HepG2 (cell line): ENCODE data around the gene PRDX5. TPM values are rescaled to one million over a fixed set of nuclear protein-coding genes. Genes with fewer than 3 reads are reported as not detected.

ENCODE experiments used
- GABPA ChIP-seq, 2 experiments: IDR thresholded peaks; 2 replicates each; pipeline ENCODE4 v1.6.1; 2011 to 2016; ENCODE audit warnings: low read depth in 2 of 2, low read length in 1 of 2, missing biosample characterization in 1 of 2, missing genetic modification characterization in 1 of 2
- KDM2A ChIP-seq: sonication (generic); formaldehyde crosslinking; IDR thresholded peaks from 2 replicates; pipeline ENCODE4 v1.4.0; 2020; ENCODE audit warnings: low read depth, missing genetic modification reagents, borderline replicate concordance
- MTF2 ChIP-seq: sonication (generic); formaldehyde crosslinking; IDR thresholded peaks from 2 replicates; pipeline ENCODE4 v1.5.0; 2020; ENCODE audit warnings: missing genetic modification reagents, borderline replicate concordance
- PCBP1 ChIP-seq: fragments of 200-400 bp; formaldehyde crosslinking; IDR thresholded peaks from 2 replicates; pipeline ENCODE4 v1.6.1; 2017; ENCODE audit warnings: mild to moderate bottlenecking, low read depth, low read length, borderline replicate concordance
- STAG1 ChIP-seq: sonication (generic); formaldehyde crosslinking; IDR thresholded peaks from 2 replicates; pipeline ENCODE4 v1.4.0; 2020; ENCODE audit warnings: missing genetic modification reagents
- TAF15 ChIP-seq: fragments of 200-400 bp; formaldehyde crosslinking; IDR thresholded peaks from one replicate; pipeline ENCODE4 v1.6.1; 2018; ENCODE audit warnings: mild to moderate bottlenecking, low read depth, low read length; ENCODE audit not compliant: poor library complexity, severe bottlenecking
- TP53 ChIP-seq: sonication (generic); formaldehyde crosslinking; conservative IDR thresholded peaks from 2 replicates; pipeline ENCODE4 v1.4.0; 2020; ENCODE audit warnings: missing genetic modification reagents
- WIZ ChIP-seq: sonication (generic); formaldehyde crosslinking; IDR thresholded peaks from 2 replicates; pipeline ENCODE4 v1.5.1; 2020; ENCODE audit warnings: mild to moderate bottlenecking, missing genetic modification reagents
- ZFY ChIP-seq: sonication (generic); formaldehyde crosslinking; IDR thresholded peaks from 2 replicates; pipeline ENCODE4 v1.4.0; 2020; ENCODE audit warnings: missing genetic modification reagents
- ZNF143 ChIP-seq: sonication (generic); formaldehyde crosslinking; IDR thresholded peaks from 2 replicates; pipeline ENCODE4 v1.4.0; 2020; ENCODE audit warnings: missing genetic modification reagents
- ZNF331 ChIP-seq: sonication (generic); formaldehyde crosslinking; IDR thresholded peaks from 2 replicates; pipeline ENCODE4 v1.4.0; 2020; ENCODE audit warnings: missing genetic modification reagents
- ZNF441 ChIP-seq: sonication (generic); formaldehyde crosslinking; IDR thresholded peaks from 2 replicates; pipeline ENCODE4 v1.7.0; 2021; ENCODE audit warnings: missing genetic modification reagents, borderline replicate concordance
- ZNF468 ChIP-seq: sonication (generic); formaldehyde crosslinking; IDR thresholded peaks from 2 replicates; pipeline ENCODE4 v1.8.0; 2022; ENCODE audit warnings: mild to moderate bottlenecking, moderate library complexity, missing genetic modification reagents
- ZNF703 ChIP-seq: sonication (generic); formaldehyde crosslinking; IDR thresholded peaks from 2 replicates; pipeline ENCODE4 v1.5.1; 2020; ENCODE audit warnings: missing genetic modification reagents, mild to moderate bottlenecking, moderate library complexity, borderline replicate concordance
- ZNF775 ChIP-seq: sonication (generic); formaldehyde crosslinking; IDR thresholded peaks from 2 replicates; pipeline ENCODE4 v1.4.0; 2020; ENCODE audit warnings: missing genetic modification reagents, mild to moderate bottlenecking, moderate library complexity, borderline replicate concordance
- polyA plus RNA-seq, 8 experiments: library from polyadenylated mRNA; depleted of rRNA in 3 of 8; stranded (reverse) in 7 of 8; unstranded in 1 of 8; fragments of >200 nt; fragmentation: Illumina TruSeq in 4 of 8; extraction: Trizol in 4 of 8; gene quantifications; 2 replicates each; pipeline versions ENCODE4 v1.2.1 to v1.2.3, GENCODE V29; 2011 to 2016; ENCODE audit warnings: low read depth in 4 of 8, missing spikeins in 1 of 8, mixed read lengths in 1 of 8; ENCODE audit not compliant: insufficient read depth in 1 of 8
- total RNA-seq, 5 experiments: library from RNA; depleted of rRNA; stranded (reverse); fragments of >200 nt; fragmentation: Illumina TruSeq; extraction: Trizol; gene quantifications; 2 replicates each; pipeline ENCODE4 v1.2.3, GENCODE V29; 2016; ENCODE audit warnings: low read depth in 1 of 5
- TF ChIP-seq, protein P1 (sequence below): sonication (generic); formaldehyde crosslinking; conservative IDR thresholded peaks from 2 replicates; pipeline ENCODE4 v1.8.1; 2023; ENCODE audit warnings: missing genetic modification reagents
- TF ChIP-seq, protein P2 (sequence below): sonication (generic); formaldehyde crosslinking; IDR thresholded peaks from 2 replicates; pipeline ENCODE4 v1.8.0; 2022; ENCODE audit warnings: mild to moderate bottlenecking, missing genetic modification reagents, moderate library complexity
- TF ChIP-seq, protein P3 (sequence below), 2 experiments: sonication (generic) in 1 of 2; formaldehyde crosslinking in 1 of 2; IDR thresholded peaks; 2 replicates each; pipeline versions ENCODE4 v1.6.1 to v1.9.0; 2014 to 2022; ENCODE audit warnings: antibody characterized with exemption in 1 of 2, borderline replicate concordance in 1 of 2, inconsistent platforms in 1 of 2, low read depth in 1 of 2, missing genetic modification reagents in 1 of 2
- TF ChIP-seq, protein P4 (sequence below): sonication (generic); formaldehyde crosslinking; IDR thresholded peaks from 2 replicates; pipeline ENCODE4 v1.8.0; 2022; ENCODE audit warnings: mild to moderate bottlenecking, missing genetic modification reagents, borderline replicate concordance

Gene PRDX5
- total and polyA plus RNA-seq, 2 of the 13 experiments (the other 11 are each of a cell fraction or from before 2014, with no cell fraction given) = 215 to 311 TPM

DNA sequence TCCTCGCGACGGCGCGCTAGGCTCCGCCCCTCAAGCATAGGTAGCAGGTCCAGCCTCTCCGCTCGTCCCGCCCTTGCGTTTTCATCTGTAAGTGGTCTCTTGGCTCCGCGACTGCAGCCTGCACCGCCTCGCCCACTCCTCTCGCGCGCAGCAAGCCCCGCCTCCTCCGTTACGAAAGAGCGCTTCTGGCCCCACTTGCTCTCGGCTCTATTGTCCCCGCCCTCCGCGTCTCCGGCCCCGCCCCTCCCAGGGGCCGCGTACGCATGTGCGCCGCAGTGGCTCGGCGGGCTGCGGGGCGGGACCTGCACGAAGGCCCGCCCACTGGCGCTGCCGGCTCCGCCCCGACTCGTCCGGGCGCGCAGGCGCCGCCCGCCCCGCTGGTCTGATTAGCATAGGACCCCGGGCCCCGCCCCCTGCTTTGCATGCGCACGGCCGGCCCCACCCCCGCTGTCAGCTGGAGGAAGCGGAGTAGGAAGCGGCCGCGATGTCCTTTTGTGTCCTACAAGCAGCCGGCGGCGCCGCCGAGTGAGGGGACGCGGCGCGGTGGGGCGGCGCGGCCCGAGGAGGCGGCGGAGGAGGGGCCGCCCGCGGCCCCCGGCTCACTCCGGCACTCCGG lies 12.7 kb upstream of the PRDX5 start, which contains the start of gene ESRRA (continued):
- TF ChIP-seq WIZ (CRISPR knock-in tag) = no peak
- TF ChIP-seq ZFY (CRISPR knock-in tag) = peak; percentile 2; the same call in 1 of the 2 replicates
- TF ChIP-seq, protein P1, sequence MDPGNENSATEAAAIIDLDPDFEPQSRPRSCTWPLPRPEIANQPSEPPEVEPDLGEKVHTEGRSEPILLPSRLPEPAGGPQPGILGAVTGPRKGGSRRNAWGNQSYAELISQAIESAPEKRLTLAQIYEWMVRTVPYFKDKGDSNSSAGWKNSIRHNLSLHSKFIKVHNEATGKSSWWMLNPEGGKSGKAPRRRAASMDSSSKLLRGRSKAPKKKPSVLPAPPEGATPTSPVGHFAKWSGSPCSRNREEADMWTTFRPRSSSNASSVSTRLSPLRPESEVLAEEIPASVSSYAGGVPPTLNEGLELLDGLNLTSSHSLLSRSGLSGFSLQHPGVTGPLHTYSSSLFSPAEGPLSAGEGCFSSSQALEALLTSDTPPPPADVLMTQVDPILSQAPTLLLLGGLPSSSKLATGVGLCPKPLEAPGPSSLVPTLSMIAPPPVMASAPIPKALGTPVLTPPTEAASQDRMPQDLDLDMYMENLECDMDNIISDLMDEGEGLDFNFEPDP (CRISPR knock-in tag) = no peak
- TF ChIP-seq PCBP1 = 0 out of 2 replicates have a peak, but pooled peaks have one; percentile 46
- TF ChIP-seq ZNF775 (CRISPR knock-in tag) = no peak
- TF ChIP-seq ZNF331 (CRISPR knock-in tag) = 0 out of 2 replicates have a peak, but pooled peaks have one; percentile 10
- no peak for TF ChIP-seq TP53 (CRISPR knock-in tag)
- TF ChIP-seq TAF15 = no peak
- TF ChIP-seq ZNF143 = no peak
- TF ChIP-seq ZNF703 (CRISPR knock-in tag) = no peak
- TF ChIP-seq KDM2A (CRISPR knock-in tag) = 0 out of 2 replicates have a peak, but pooled peaks have one; percentile 31
- TF ChIP-seq GABPA (IDR thresholded peaks at IDR 0.05; ENCODE audit: low read depth, low read length) = no peak
- TF ChIP-seq GABPA (CRISPR knock-in tag; IDR thresholded peaks at IDR 0.05; ENCODE audit: low read depth) = peak; percentile 49; the same call in 1 of the 2 replicates
- no peak for TF ChIP-seq ZNF468 (CRISPR knock-in tag)
- no peak for TF ChIP-seq MTF2
- TF ChIP-seq, protein P2, sequence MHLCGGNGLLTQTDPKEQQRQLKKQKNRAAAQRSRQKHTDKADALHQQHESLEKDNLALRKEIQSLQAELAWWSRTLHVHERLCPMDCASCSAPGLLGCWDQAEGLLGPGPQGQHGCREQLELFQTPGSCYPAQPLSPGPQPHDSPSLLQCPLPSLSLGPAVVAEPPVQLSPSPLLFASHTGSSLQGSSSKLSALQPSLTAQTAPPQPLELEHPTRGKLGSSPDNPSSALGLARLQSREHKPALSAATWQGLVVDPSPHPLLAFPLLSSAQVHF (CRISPR knock-in tag) = no peak
- TF ChIP-seq ZNF441 (CRISPR knock-in tag) = peak; percentile 100
- no peak for TF ChIP-seq STAG1 (CRISPR knock-in tag)
- TF ChIP-seq, protein P3, sequence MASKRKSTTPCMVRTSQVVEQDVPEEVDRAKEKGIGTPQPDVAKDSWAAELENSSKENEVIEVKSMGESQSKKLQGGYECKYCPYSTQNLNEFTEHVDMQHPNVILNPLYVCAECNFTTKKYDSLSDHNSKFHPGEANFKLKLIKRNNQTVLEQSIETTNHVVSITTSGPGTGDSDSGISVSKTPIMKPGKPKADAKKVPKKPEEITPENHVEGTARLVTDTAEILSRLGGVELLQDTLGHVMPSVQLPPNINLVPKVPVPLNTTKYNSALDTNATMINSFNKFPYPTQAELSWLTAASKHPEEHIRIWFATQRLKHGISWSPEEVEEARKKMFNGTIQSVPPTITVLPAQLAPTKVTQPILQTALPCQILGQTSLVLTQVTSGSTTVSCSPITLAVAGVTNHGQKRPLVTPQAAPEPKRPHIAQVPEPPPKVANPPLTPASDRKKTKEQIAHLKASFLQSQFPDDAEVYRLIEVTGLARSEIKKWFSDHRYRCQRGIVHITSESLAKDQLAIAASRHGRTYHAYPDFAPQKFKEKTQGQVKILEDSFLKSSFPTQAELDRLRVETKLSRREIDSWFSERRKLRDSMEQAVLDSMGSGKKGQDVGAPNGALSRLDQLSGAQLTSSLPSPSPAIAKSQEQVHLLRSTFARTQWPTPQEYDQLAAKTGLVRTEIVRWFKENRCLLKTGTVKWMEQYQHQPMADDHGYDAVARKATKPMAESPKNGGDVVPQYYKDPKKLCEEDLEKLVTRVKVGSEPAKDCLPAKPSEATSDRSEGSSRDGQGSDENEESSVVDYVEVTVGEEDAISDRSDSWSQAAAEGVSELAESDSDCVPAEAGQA (IDR thresholded peaks at IDR 0.05; ENCODE audit: low read depth) = no peak; the same call in 1 of the 2 replicates
- TF ChIP-seq, protein P3 (CRISPR knock-in tag; IDR thresholded peaks at IDR 0.05; ENCODE audit: borderline replicate concordance) = no peak
- TF ChIP-seq, protein P4, sequence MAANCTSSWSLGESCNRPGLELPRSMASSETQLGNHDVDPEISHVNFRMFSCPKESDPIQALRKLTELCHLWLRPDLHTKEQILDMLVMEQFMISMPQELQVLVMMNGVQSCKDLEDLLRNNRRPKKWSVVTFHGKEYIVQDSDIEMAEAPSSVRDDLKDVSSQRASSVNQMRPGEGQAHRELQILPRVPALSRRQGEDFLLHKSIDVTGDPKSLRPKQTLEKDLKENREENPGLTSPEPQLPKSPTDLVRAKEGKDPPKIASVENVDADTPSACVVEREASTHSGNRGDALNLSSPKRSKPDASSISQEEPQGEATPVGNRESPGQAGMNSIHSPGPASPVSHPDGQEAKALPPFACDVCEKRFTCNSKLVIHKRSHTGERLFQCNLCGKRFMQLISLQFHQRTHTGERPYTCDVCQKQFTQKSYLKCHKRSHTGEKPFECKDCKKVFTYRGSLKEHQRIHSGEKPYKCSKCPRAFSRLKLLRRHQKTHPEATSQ (CRISPR knock-in tag) = no peak
